ENCODE measurements around the gene RIPPLY3.
"Not testable (repeated sequence)": the region's sequence is repeated elsewhere in the genome, so short reads cannot be mapped to it uniquely, and the experiment has no call there.

The RIPPLY3 gene

GRCh38 chr21:37005548-37006485, 685 bp upstream of the RIPPLY3 start:
- peak overlapping the region; percentile 32 to 53 (median 39) for H3K4me3 ChIP-seq
- no peak overlapping the region for H3K27ac ChIP-seq

GRCh38 chr21:37008724-37009123, 2.2 kb downstream of the RIPPLY3 start:
- H3K27ac ChIP-seq = no peak overlapping the region
- no peak overlapping the region for H3K4me3 ChIP-seq

- H3K4me3 ChIP-seq = no peak overlapping the region
- no peak overlapping the region for H3K27ac ChIP-seq
These were observed 3.3 kb downstream of the RIPPLY3 start for GRCh38 chr21:37009740-37010341.

- H3K4me3 ChIP-seq = no peak overlapping the region
- H3K27ac ChIP-seq = no peak overlapping the region
These were observed 11.6 kb downstream of the RIPPLY3 start for GRCh38 chr21:37017951-37018679.

- no peak overlapping the region for H3K27ac ChIP-seq
These were observed 20.0 kb downstream of the RIPPLY3 start for GRCh38 chr21:37026499-37026898.

GRCh38 chr21:37028570-37028969, 22.1 kb downstream of the RIPPLY3 start:
- H3K27ac ChIP-seq = no peak overlapping the region
- H3K4me3 ChIP-seq = no peak overlapping the region

More at GRCh38 chr21:37026499-37026898, 20.0 kb downstream of the RIPPLY3 start:
- H3K4me3 ChIP-seq = no peak overlapping the region

GRCh38 chr21:37030864-37031263, 24.4 kb downstream of the RIPPLY3 start:
- Histone ChIP-seq H3K4me3 (no peak overlapping the region), H3K27ac (no peak overlapping the region)

GRCh38 chr21:37032293-37032692, 25.8 kb downstream of the RIPPLY3 start:
- Histone ChIP-seq H3K4me3 (no peak overlapping the region), H3K27ac (no peak overlapping the region)

- H3K27ac ChIP-seq = no peak overlapping the region
- H3K4me3 ChIP-seq = no peak overlapping the region
These were observed 26.5 kb downstream of the RIPPLY3 start for GRCh38 chr21:37032877-37033471.

- H3K27ac ChIP-seq, H3K4me3 ChIP-seq: not testable (repeated sequence)
These were observed 27.9 kb downstream of the RIPPLY3 start for GRCh38 chr21:37034394-37034793.

GRCh38 chr21:37036177-37036576, 29.7 kb downstream of the RIPPLY3 start:
- Histone ChIP-seq H3K4me3 (no peak overlapping the region), H3K27ac (no peak overlapping the region)

GRCh38 chr21:37039411-37040075, 33.0 kb downstream of the RIPPLY3 start:
- Histone ChIP-seq H3K27ac (no peak overlapping the region), H3K4me3 (no peak overlapping the region)

- Histone ChIP-seq H3K4me3 (no peak overlapping the region), H3K27ac (no peak overlapping the region)
These were observed 33.7 kb downstream of the RIPPLY3 start for GRCh38 chr21:37040212-37040611.

GRCh38 chr21:37041706-37042271, 35.3 kb downstream of the RIPPLY3 start:
- no peak overlapping the region for H3K4me3 ChIP-seq
- H3K27ac ChIP-seq = no peak overlapping the region

- H3K27ac ChIP-seq = no peak overlapping the region
- no peak overlapping the region for H3K4me3 ChIP-seq
These were observed 37.3 kb downstream of the RIPPLY3 start for GRCh38 chr21:37043818-37044217.

- Histone ChIP-seq H3K27ac (no peak overlapping the region), H3K4me3 (no peak overlapping the region)
These were observed 38.1 kb downstream of the RIPPLY3 start for GRCh38 chr21:37044643-37045042.

GRCh38 chr21:37045149-37045548, 38.6 kb downstream of the RIPPLY3 start:
- H3K4me3 ChIP-seq = no peak overlapping the region
- H3K27ac ChIP-seq = no peak overlapping the region

GRCh38 chr21:37045556-37045955, 39.1 kb downstream of the RIPPLY3 start:
- no peak overlapping the region for H3K4me3 ChIP-seq
- H3K27ac ChIP-seq = no peak overlapping the region

GRCh38 chr21:37047079-37047478, 40.6 kb downstream of the RIPPLY3 start:
- Histone ChIP-seq H3K4me3 (no peak overlapping the region), H3K27ac (no peak overlapping the region)
